ENCODE data around the gene CCDC175.

DNA sequence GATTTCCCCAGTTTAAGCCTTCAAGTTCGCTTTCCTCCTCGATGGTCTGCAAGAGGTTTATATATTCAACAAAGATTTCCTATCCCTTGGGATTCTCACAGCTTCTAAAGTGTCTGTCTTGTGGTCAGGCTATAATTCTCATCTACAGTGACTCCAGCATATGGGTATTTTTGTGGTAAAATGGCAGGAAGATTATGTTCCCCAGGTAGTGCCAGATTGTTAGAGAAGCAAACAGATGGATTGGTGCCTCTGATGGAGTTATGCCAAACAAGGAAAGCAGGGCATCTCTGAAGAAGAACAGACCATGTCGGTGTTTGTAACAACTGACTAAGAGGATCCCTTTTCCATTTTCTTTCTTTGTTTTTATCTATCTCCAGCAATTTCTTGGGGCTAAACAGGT, 5.5 kb upstream of the CCDC175 start:
- no peak for TF ChIP-seq POLR2A (IDR thresholded peaks at IDR 0.05)
- TF ChIP-seq, protein P1, sequence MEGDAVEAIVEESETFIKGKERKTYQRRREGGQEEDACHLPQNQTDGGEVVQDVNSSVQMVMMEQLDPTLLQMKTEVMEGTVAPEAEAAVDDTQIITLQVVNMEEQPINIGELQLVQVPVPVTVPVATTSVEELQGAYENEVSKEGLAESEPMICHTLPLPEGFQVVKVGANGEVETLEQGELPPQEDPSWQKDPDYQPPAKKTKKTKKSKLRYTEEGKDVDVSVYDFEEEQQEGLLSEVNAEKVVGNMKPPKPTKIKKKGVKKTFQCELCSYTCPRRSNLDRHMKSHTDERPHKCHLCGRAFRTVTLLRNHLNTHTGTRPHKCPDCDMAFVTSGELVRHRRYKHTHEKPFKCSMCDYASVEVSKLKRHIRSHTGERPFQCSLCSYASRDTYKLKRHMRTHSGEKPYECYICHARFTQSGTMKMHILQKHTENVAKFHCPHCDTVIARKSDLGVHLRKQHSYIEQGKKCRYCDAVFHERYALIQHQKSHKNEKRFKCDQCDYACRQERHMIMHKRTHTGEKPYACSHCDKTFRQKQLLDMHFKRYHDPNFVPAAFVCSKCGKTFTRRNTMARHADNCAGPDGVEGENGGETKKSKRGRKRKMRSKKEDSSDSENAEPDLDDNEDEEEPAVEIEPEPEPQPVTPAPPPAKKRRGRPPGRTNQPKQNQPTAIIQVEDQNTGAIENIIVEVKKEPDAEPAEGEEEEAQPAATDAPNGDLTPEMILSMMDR (IDR thresholded peaks at IDR 0.05) = no peak

All from vagina (tissue), 2 donors.